ENCODE results near the gene SOX9.

SOX9 gene

DNA sequence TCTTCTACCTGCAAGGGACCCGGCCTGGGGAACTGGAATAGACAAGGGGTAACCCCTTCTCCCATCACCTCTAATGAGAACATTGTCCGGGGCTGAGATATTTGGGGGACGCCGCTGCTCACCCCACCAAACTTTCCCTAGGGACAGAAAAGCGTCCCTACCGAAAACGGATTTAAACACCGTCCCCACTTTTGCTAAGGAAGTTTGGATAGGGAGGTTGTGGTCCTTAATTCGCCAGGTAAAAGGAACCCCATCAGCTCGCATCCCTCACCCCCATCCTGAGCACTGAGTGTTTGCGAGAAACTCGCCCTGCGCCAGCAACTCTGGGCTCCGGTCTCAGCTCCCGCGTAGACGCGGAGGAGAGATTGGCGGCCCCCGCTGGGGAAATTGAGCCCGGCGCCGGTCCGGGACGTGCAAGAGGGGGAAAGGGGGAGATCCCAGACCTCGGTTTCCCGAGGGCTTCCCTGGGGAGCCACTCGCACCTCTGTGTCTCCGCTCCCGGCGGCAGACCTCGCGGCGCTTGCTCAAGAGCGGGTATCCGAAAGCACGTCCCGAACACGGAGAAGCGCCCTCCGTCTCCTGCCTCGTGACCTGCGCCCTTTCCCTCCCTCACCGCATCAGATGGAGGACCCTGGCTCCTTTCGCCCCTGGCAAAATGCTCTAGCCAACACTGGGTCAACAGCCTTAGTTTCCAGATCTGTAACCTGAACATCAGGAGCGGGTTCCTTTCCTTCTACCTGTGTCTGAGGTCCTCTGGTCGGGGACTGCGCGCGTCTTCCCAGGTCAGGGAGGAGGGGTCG, 3.1 kb upstream of the SOX9 start:
- no peak for TF ChIP-seq SUZ12 (IDR thresholded peaks at IDR 0.05; ENCODE audit: extremely low read depth, insufficient read depth, insufficient read length)
- TF ChIP-seq YY1 (IDR thresholded peaks at IDR 0.05; ENCODE audit: insufficient read depth, insufficient read length): no peak
- no peak for TF ChIP-seq ZNF274 (IDR thresholded peaks at IDR 0.05; ENCODE audit: low read depth, low read length)
- Histone ChIP-seq H3K4me1 (ENCODE audit: insufficient read depth, insufficient read length) (peaks cover 3% of the 10 kb centered on the region), H3K9ac (ENCODE audit: insufficient read length, low read depth) (peak overlapping the region; percentile 68), H3K4me3 (ENCODE audit: insufficient read length, low read depth) (peak overlapping the region; percentile 45), H3K36me3 (ENCODE audit: insufficient read depth, insufficient read length, low read length) (peaks cover under 1% of the 10 kb centered on the region), H3K27me3 (ENCODE audit: insufficient read depth, insufficient read length) (peaks cover 73% of the 10 kb centered on the region), H3K9me3 (ENCODE audit: insufficient read depth, low read length) (no peaks in the 10 kb centered on the region)
- DNase-seq (ENCODE audit: low read depth, low spot score): no peak

DNA sequence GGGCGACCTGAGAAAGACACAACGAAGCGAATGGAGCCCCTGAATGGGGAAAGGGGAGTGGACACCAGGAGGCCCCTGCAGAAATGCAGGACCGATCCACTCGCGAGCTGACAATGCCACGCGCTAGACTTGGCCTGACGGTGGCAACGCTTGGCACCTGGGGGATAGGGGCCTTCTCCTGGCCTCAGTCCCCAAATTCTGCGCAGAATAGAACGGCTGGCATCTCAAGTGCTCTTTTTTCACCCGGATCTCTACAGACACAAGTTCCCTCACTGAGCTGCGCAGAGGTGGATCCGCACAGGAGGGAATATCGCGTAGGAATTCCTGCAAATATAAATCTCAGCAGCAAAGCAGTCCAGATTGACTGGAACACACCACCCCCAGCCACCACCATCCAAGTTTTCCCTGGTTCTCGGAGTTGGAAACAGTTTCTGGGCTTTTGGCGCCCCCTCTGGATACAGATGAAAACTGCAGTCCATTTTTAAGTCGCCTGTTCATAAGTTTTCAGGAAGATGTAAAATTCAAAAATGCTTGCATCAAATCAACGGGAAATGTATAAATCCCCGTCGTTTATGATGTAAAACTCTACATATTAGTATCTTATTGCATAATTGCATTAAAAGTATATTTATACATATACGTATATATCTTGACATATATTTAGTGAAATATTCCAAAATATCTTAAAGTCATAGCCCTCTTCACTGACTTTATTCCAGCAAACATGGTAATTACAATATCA, 2.3 kb upstream of the SOX9 start:
- H3K27me3 ChIP-seq (ENCODE audit: insufficient read depth, insufficient read length): peaks cover 74% of the 10 kb centered on the region
- H3K9ac ChIP-seq (ENCODE audit: insufficient read length, low read depth): peak overlapping the region; percentile 3
- H3K9me3 ChIP-seq (ENCODE audit: insufficient read depth, low read length): no peaks in the 10 kb centered on the region
- H3K4me1 ChIP-seq (ENCODE audit: insufficient read depth, insufficient read length): peaks cover 5% of the 10 kb centered on the region
- DNase-seq (ENCODE audit: low read depth, low spot score): peak; percentile 68
- peaks cover 5% of the 10 kb centered on the region for H3K36me3 ChIP-seq (ENCODE audit: insufficient read depth, insufficient read length, low read length)
- peak overlapping the region; percentile 45 for H3K4me3 ChIP-seq (ENCODE audit: insufficient read length, low read depth)
- TF ChIP-seq YY1 (IDR thresholded peaks at IDR 0.05; ENCODE audit: insufficient read depth, insufficient read length): no peak
- TF ChIP-seq ZNF274 (IDR thresholded peaks at IDR 0.05; ENCODE audit: low read depth, low read length): no peak
- no peak for TF ChIP-seq SUZ12 (IDR thresholded peaks at IDR 0.05; ENCODE audit: extremely low read depth, insufficient read depth, insufficient read length)

DNA sequence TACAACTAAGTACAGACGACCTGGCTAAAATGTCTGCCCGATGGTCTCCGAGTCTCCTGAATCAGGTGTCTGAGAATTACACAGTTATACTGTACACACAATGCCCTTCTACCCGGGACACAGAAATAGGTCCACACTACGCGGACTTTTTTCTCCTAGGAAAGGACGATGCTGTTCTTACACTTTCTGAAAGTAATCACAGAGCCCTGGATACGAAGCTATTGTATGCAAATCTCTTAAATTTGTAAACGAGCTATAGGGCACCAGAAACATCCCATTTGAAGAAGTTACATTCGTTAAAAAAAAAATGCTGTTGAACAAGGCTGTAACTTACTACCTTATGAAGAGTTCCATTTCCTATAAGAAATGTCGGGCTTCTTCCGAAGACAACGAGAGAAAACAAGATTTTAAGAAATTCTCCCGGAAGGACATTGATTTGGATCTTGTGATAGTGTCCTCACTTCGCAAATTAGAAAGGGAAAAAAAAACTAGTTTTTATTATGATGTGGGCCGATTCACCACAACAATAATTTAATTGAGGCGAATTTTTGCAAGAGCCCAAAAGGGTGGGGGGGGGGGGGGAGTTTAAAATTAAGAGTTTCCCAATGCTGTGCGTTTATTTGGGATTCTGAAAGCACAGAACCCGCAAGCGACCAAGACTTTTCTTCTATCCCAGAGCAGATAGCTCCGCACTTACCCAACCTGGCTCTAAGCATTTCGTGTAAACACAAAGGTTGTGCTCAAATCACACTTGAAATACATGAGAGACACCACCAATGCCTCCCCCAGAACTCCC, 1.5 kb upstream of the SOX9 start:
- Histone ChIP-seq H3K9me3 (ENCODE audit: insufficient read depth, low read length) (no peaks in the 10 kb centered on the region), H3K36me3 (ENCODE audit: insufficient read depth, insufficient read length, low read length) (peaks cover 12% of the 10 kb centered on the region), H3K9ac (ENCODE audit: insufficient read length, low read depth) (peak overlapping the region; percentile 16), H3K27me3 (ENCODE audit: insufficient read depth, insufficient read length) (peaks cover 66% of the 10 kb centered on the region), H3K4me1 (ENCODE audit: insufficient read depth, insufficient read length) (peaks cover 9% of the 10 kb centered on the region), H3K4me3 (ENCODE audit: insufficient read length, low read depth) (peak overlapping the region; percentile 55)
- no peak for DNase-seq (ENCODE audit: low read depth, low spot score)
- TF ChIP-seq YY1 (IDR thresholded peaks at IDR 0.05; ENCODE audit: insufficient read depth, insufficient read length): no peak
- peak; percentile 46 for TF ChIP-seq SUZ12 (IDR thresholded peaks at IDR 0.05; ENCODE audit: extremely low read depth, insufficient read depth, insufficient read length)
- no peak for TF ChIP-seq ZNF274 (IDR thresholded peaks at IDR 0.05; ENCODE audit: low read depth, low read length)

DNA sequence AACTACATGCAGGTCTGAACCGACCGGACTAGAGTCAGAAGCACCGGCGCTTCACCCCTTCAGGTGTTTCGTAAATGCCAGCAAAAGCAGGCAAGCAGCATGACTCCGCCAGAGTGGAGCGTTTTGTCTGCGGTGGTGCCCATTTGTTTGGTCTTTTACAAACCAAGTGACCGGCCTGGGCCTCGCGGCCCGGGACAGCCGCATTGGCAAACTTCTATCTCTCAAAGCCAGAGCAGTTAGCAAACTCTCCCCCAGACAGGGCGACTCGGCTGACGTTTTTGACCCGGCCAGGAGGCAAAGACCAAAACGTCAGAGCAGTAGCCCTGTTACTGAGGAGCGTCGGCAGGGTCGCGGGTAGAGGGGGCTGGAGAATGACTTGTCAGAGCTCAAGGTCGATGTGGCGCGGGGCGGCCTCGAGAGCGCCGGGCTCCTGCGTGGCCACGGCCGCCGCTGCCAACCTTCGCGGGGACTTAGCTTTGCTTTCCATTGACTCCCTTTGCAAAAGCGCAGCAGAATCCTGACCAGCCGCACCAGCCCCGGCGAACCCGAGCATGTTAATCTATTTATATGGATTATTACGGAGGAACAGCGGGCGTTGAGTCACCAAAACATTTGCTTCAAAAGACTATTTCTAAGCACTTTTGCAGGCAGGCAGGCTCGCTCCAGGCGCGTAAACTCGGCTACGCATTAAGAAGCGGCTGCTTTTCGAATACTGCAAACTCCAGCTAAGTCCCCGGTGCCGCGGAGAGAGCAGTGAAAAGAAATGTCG, 763 bp upstream of the SOX9 start:
- peaks cover 19% of the 10 kb centered on the region for H3K36me3 ChIP-seq (ENCODE audit: insufficient read depth, insufficient read length, low read length)
- TF ChIP-seq SUZ12 (IDR thresholded peaks at IDR 0.05; ENCODE audit: extremely low read depth, insufficient read depth, insufficient read length): no peak
- no peak for TF ChIP-seq ZNF274 (IDR thresholded peaks at IDR 0.05; ENCODE audit: low read depth, low read length)
- TF ChIP-seq YY1 (IDR thresholded peaks at IDR 0.05; ENCODE audit: insufficient read depth, insufficient read length): no peak
- peak overlapping the region; percentile 70 for H3K9ac ChIP-seq (ENCODE audit: insufficient read length, low read depth)
- H3K4me3 ChIP-seq (ENCODE audit: insufficient read length, low read depth): peak overlapping the region; percentile 55
- H3K9me3 ChIP-seq (ENCODE audit: insufficient read depth, low read length): no peaks in the 10 kb centered on the region
- H3K27me3 ChIP-seq (ENCODE audit: insufficient read depth, insufficient read length): peaks cover 58% of the 10 kb centered on the region
- H3K4me1 ChIP-seq (ENCODE audit: insufficient read depth, insufficient read length): peaks cover 9% of the 10 kb centered on the region
- DNase-seq (ENCODE audit: low read depth, low spot score): no peak

DNA sequence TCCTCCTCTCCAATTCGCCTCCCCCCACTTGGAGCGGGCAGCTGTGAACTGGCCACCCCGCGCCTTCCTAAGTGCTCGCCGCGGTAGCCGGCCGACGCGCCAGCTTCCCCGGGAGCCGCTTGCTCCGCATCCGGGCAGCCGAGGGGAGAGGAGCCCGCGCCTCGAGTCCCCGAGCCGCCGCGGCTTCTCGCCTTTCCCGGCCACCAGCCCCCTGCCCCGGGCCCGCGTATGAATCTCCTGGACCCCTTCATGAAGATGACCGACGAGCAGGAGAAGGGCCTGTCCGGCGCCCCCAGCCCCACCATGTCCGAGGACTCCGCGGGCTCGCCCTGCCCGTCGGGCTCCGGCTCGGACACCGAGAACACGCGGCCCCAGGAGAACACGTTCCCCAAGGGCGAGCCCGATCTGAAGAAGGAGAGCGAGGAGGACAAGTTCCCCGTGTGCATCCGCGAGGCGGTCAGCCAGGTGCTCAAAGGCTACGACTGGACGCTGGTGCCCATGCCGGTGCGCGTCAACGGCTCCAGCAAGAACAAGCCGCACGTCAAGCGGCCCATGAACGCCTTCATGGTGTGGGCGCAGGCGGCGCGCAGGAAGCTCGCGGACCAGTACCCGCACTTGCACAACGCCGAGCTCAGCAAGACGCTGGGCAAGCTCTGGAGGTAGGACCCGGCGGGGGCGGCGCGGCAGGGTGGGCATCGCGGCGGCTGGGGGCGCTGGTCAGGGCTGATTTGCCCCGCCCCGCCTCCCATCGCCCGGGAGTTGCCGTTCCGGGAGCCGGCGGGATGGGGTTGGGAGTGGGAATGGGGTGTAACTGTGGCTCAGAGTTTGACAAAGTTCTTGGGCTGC, 567 bp downstream of the SOX9 start:
- Histone ChIP-seq H3K9me3 (ENCODE audit: insufficient read depth, low read length) (no peaks in the 10 kb centered on the region), H3K4me3 (ENCODE audit: insufficient read length, low read depth) (peak overlapping the region; percentile 83), H3K27me3 (ENCODE audit: insufficient read depth, insufficient read length) (peaks cover 45% of the 10 kb centered on the region), H3K4me1 (ENCODE audit: insufficient read depth, insufficient read length) (peaks cover 9% of the 10 kb centered on the region), H3K9ac (ENCODE audit: insufficient read length, low read depth) (peak overlapping the region; percentile 97), H3K36me3 (ENCODE audit: insufficient read depth, insufficient read length, low read length) (peaks cover 19% of the 10 kb centered on the region)
- no peak for DNase-seq (ENCODE audit: low read depth, low spot score)
- TF ChIP-seq SUZ12 (IDR thresholded peaks at IDR 0.05; ENCODE audit: extremely low read depth, insufficient read depth, insufficient read length) (no peak), ZNF274 (IDR thresholded peaks at IDR 0.05; ENCODE audit: low read depth, low read length) (no peak), YY1 (IDR thresholded peaks at IDR 0.05; ENCODE audit: insufficient read depth, insufficient read length) (no peak)
